22Rv1 (cell line): Measurements from ENCODE around the gene ATXN7L3B.
A peak's percentile ranks its signal among the peaks of the same experiment; 100 is the strongest.

ENCODE experiments used
- CTCF ChIP-seq: fragments of 450-650 bp; IDR thresholded peaks from 2 replicates; pipeline ENCODE4 v1.5.1; 2017; ENCODE audit warnings: mild to moderate bottlenecking
- ZFX ChIP-seq: fragments of 450-650 bp; IDR thresholded peaks from 2 replicates; pipeline ENCODE4 v1.6.1; 2017; ENCODE audit warnings: antibody characterized with exemption, borderline replicate concordance

GRCh38 chr12:74537707-74538385 lies at the start of gene ATXN7L3B:
- no peak for TF ChIP-seq CTCF
- TF ChIP-seq ZFX, result peak; percentile 99
